Measurements from ENCODE around the gene KRT8. TPM values are rescaled to one million over a fixed set of nuclear protein-coding genes. Genes with fewer than 3 reads are reported as not detected.
A peak's percentile ranks its signal among the peaks of the same experiment; 100 is the strongest.

The KRT8 gene
- total RNA-seq, 1 experiment from 2014 or later = 3,725 TPM

DNA sequence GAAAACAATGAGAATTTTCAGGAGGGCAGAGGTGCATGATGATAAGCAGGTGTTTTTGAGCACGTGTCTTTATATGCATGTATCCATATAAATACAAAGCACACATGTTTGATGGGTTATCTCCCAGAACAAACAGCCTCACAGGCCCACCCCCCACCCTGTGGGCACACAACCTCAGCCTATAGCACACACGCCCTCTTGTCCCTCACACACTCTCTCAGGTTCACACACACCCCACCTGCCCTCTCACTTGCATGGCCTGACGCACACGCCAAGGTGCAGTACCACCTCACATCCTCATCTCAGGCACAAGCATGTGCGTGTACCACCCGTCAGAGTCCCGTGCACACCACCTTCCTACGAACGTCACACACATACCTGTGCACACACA is 8.6 kb upstream of the KRT8 start:
- Mint-ChIP-seq H3K4me1 (ENCODE audit: low read depth, unreplicated experiment) (peaks cover 62% of the 10 kb centered on the region), H3K27me3 (ENCODE audit: insufficient read depth, unreplicated experiment) (no peaks in the 10 kb centered on the region), H3K36me3 (ENCODE audit: insufficient read depth, unreplicated experiment) (peaks cover 6% of the 10 kb centered on the region), H3K9me3 (ENCODE audit: unreplicated experiment) (peaks cover 10% of the 10 kb centered on the region), H3K27ac (ENCODE audit: unreplicated experiment) (peak overlapping the region; percentile 55), H3K4me3 (ENCODE audit: unreplicated experiment) (peak overlapping the region; percentile 4)
- Histone ChIP-seq H3K27me3 (replicated peaks; ENCODE audit: control insufficient read depth, insufficient read depth, low read length) (no peaks in the 10 kb centered on the region), H3K36me3 (ENCODE audit: control insufficient read depth, insufficient read depth, low read length) (no peaks in the 10 kb centered on the region), H3K9me3 (no peaks in the 10 kb centered on the region), H3K4me1 (peaks cover 69% of the 10 kb centered on the region), H3K4me3 (ENCODE audit: low read depth, low read length) (no peak overlapping the region)
- DNase-seq = peak; percentile 67 to 82
- intact Hi-C loops (cut with micrococcal nuclease; ENCODE audit: unreplicated experiment) = loop anchor here (1.0 kb wide), 1 partner anchor 12 kb away; no protein-coding TSS in a partner anchor
- no TSS peak for BruUV-seq (replicated peaks)
- ChIA-PET CTCF (interaction anchor here (1.0 kb wide), 1 partner anchor 12 kb away, joined by 5 read pairs; no protein-coding TSS in a partner anchor), POLR2A (interaction anchor here (1.0 to 1.1 kb wide), 2 partner anchors 11 to 57 kb away, joined by 4 to 6 read pairs; no protein-coding TSS in a partner anchor)
- TF ChIP-seq CTCF (IDR thresholded peaks at IDR 0.05; ENCODE audit: insufficient read depth in 1 of 2, low read depth in 1 of 2, low read length in 1 of 2, severe bottlenecking in 1 of 2, unreplicated experiment in 1 of 2) = no peak

- Histone ChIP-seq H3K36me3 (ENCODE audit: control insufficient read depth, insufficient read depth, low read length) (no peaks in the 10 kb centered on the region), H3K9me3 (no peaks in the 10 kb centered on the region), H3K4me3 (ENCODE audit: low read depth, low read length) (no peak overlapping the region), H3K4me1 (peaks cover 74% of the 10 kb centered on the region), H3K27me3 (replicated peaks; ENCODE audit: control insufficient read depth, insufficient read depth, low read length) (no peaks in the 10 kb centered on the region)
- peak overlapping the region; percentile 55 for H3K27ac Mint-ChIP-seq (ENCODE audit: unreplicated experiment)
- H3K9me3 Mint-ChIP-seq (ENCODE audit: unreplicated experiment) = peaks cover 6% of the 10 kb centered on the region
- no peaks in the 10 kb centered on the region for H3K27me3 Mint-ChIP-seq (ENCODE audit: insufficient read depth, unreplicated experiment)
- BruUV-seq (replicated peaks) = no TSS peak
- intact Hi-C loops (cut with micrococcal nuclease; ENCODE audit: unreplicated experiment) = loop anchor here (1.0 kb wide), 1 partner anchor 12 kb away; no protein-coding TSS in a partner anchor
- no peak overlapping the region for H3K4me3 Mint-ChIP-seq (ENCODE audit: unreplicated experiment)
- TF ChIP-seq CTCF (IDR thresholded peaks at IDR 0.05; ENCODE audit: insufficient read depth in 1 of 2, low read depth in 1 of 2, low read length in 1 of 2, severe bottlenecking in 1 of 2, unreplicated experiment in 1 of 2) = no peak
- peaks cover 62% of the 10 kb centered on the region for H3K4me1 Mint-ChIP-seq (ENCODE audit: low read depth, unreplicated experiment)
- ChIA-PET POLR2A (interaction anchor here (0.6 to 1.1 kb wide), 3 partner anchors 12 to 64 kb away, joined by 4 to 6 read pairs (median 5); no protein-coding TSS in a partner anchor), CTCF (interaction anchor here (0.8 to 1.0 kb wide), 2 partner anchors 12 to 13 kb away, joined by 4 to 5 read pairs; no protein-coding TSS in a partner anchor)
- peaks cover 6% of the 10 kb centered on the region for H3K36me3 Mint-ChIP-seq (ENCODE audit: insufficient read depth, unreplicated experiment)
- peak; percentile 70 to 77 for DNase-seq
Measured at GRCh38 chr12:52912711-52913430, 8.0 kb upstream of the KRT8 start.

DNA sequence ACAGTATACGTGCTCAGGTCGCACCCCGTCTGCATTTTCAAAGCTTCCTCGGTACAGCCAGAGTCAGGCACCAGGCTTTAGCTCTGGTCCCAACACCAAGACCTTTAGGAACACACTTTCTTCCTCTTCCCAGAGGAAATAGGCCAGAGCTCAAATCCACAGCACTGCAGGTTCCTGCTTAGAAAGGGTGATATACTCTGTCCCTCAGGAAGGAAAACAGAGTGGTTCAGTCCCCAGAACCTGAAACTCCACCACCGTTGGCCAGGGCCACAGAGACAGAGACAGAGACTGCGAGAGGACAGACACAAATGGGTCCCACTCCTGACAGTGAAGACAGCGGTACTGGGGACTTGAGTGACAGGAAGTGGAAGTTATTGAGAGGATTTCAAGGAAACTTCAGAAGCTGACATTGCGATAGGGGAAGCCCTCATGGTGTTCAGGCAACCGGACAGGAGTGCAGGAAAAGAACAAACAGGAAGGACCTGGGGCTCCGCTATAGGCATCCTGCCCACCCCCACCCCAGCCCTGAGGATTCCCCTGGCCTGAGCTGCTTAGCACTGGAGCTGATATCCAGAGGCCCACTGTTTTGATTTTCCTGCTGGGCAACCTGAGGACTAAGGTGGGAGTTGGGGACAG is 5.5 kb upstream of the KRT8 start:
- H3K27me3 ChIP-seq (replicated peaks; ENCODE audit: control insufficient read depth, insufficient read depth, low read length) = no peaks in the 10 kb centered on the region
- Mint-ChIP-seq H3K27ac (ENCODE audit: unreplicated experiment) (peak overlapping the region; percentile 40), H3K4me1 (ENCODE audit: low read depth, unreplicated experiment) (peaks cover 65% of the 10 kb centered on the region), H3K36me3 (ENCODE audit: insufficient read depth, unreplicated experiment) (peaks cover 7% of the 10 kb centered on the region), H3K9me3 (ENCODE audit: unreplicated experiment) (no peaks in the 10 kb centered on the region), H3K27me3 (ENCODE audit: insufficient read depth, unreplicated experiment) (no peaks in the 10 kb centered on the region), H3K4me3 (ENCODE audit: unreplicated experiment) (no peak overlapping the region)
- H3K4me1 ChIP-seq = peaks cover 87% of the 10 kb centered on the region
- intact Hi-C loops (cut with micrococcal nuclease; ENCODE audit: unreplicated experiment) = no loop called here
- no TSS peak for BruUV-seq (replicated peaks)
- H3K36me3 ChIP-seq (ENCODE audit: control insufficient read depth, insufficient read depth, low read length) = no peaks in the 10 kb centered on the region
- no peak for DNase-seq
- H3K4me3 ChIP-seq (ENCODE audit: low read depth, low read length) = no peak overlapping the region
- no peak for TF ChIP-seq CTCF (IDR thresholded peaks at IDR 0.05; ENCODE audit: insufficient read depth in 1 of 2, low read depth in 1 of 2, low read length in 1 of 2, severe bottlenecking in 1 of 2, unreplicated experiment in 1 of 2)
- H3K9me3 ChIP-seq = no peaks in the 10 kb centered on the region
- ChIA-PET POLR2A (interaction anchor here (0.8 to 1.4 kb wide), 3 partner anchors 16 to 32 kb away, joined by 4 to 6 read pairs (median 4); no protein-coding TSS in a partner anchor), CTCF (interaction anchor here (0.6 to 1.6 kb wide), 2 partner anchors 11 to 67 kb away, joined by 3 to 4 read pairs; no protein-coding TSS in a partner anchor)
